Measurements from ENCODE around the gene FBXL15.

Gene FBXL15

DNA sequence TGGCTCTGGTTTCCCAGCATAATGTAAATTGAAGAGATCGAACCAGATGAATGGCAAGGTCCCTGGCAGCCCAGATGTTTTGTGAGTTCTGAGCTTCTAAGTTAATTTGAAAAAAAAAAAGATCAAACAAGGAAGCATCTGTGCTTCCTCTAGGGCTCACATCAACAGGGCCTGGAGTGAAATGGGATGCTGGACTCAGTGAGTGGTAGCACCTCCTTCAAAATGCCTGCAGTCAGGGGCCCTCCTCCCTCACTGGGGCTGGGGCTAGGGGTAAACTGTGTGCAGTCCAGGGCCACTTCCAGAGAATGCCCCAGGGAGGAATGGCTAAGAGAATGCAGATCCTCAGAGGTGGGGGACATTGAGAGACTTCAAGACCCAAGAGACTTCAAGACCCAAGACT lies 17.7 kb downstream of the FBXL15 start:
- Histone ChIP-seq H3K36me3 (ENCODE audit: control insufficient read depth in 1 of 2, insufficient read depth in 2 of 2, low read length in 2 of 2) (no peaks in the 10 kb centered on the region), H3K79me1 (ENCODE audit: low read length) (no peaks in the 10 kb centered on the region), H2BK5ac (ENCODE audit: low read depth, low read length, poor library complexity) (no peak overlapping the region), H3K18ac (ENCODE audit: low read length) (no peak overlapping the region), H3K4me3 (ENCODE audit: low read depth, low read length) (no peak overlapping the region), H4K91ac (ENCODE audit: low read depth, low read length) (no peak overlapping the region), H2AK5ac (ENCODE audit: low read length) (no peak overlapping the region), H2BK120ac (ENCODE audit: insufficient read depth, low read length, poor library complexity) (no peak overlapping the region), H2AFZ (ENCODE audit: insufficient read depth, low read length, poor library complexity) (no peak overlapping the region), H3K9ac (ENCODE audit: low read length) (no peak overlapping the region), H3K4ac (ENCODE audit: low read depth, low read length) (no peak overlapping the region), H3K9me3 (ENCODE audit: insufficient read depth, low read depth, low read length) (no peaks in the 10 kb centered on the region), H4K12ac (ENCODE audit: low read depth, low read length) (no peak overlapping the region), H3K27ac (ENCODE audit: low read depth, low read length) (no peak overlapping the region), H3K27me3 (ENCODE audit: insufficient read depth, low read length) (no peaks in the 10 kb centered on the region), H3K79me2 (ENCODE audit: control insufficient read depth, insufficient read depth, low read length, poor library complexity) (no peaks in the 10 kb centered on the region), H3K4me1 (ENCODE audit: control insufficient read depth in 1 of 2, insufficient read depth in 2 of 2, low read length in 2 of 2) (peaks cover 7 to 14% of the 10 kb centered on the region in 2 experiments), H3K23ac (ENCODE audit: low read length) (no peak overlapping the region), H2BK12ac (ENCODE audit: low read length) (no peak overlapping the region), H3K4me2 (ENCODE audit: low read length) (no peak overlapping the region), H4K8ac (ENCODE audit: low read depth, low read length) (no peak overlapping the region), H3K14ac (ENCODE audit: low read length) (no peak overlapping the region)
- WGBS (ENCODE audit: extremely low coverage, insufficient coverage, insufficient read length), result no CpG with 5 or more reads among the region's 1 CpG
- no peak for DNase-seq

DNA sequence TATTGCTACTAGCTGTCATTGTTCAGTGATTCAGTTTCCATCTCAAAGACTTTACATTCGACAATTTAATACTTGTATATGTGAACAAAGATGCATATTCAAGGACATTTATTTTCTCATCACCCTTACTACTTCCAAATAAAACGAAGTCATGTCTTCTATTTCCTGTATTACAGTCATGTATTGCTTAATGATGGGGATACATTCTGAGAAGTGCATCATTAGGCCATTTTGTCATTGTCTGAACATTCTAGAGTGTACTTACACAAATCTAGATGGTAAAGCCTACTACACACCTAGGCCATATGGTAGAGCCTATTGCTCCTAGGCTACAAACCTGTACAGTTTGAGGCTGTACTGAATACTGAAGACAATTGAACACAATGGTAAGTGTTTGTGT lies 24.2 kb downstream of the FBXL15 start:
- Histone ChIP-seq H3K14ac (ENCODE audit: low read length) (no peak overlapping the region), H2AK5ac (ENCODE audit: low read length) (no peak overlapping the region), H2BK120ac (ENCODE audit: insufficient read depth, low read length, poor library complexity) (no peak overlapping the region), H3K9ac (ENCODE audit: low read length) (no peak overlapping the region), H3K18ac (ENCODE audit: low read length) (no peak overlapping the region), H3K4me1 (ENCODE audit: control insufficient read depth in 1 of 2, insufficient read depth in 2 of 2, low read length in 2 of 2) (peaks cover 3% of the 10 kb centered on the region in 2 experiments), H3K4me3 (ENCODE audit: low read depth, low read length) (no peak overlapping the region), H2AFZ (ENCODE audit: insufficient read depth, low read length, poor library complexity) (no peak overlapping the region), H3K36me3 (ENCODE audit: control insufficient read depth in 1 of 2, insufficient read depth in 2 of 2, low read length in 2 of 2) (no peaks in the 10 kb centered on the region), H3K27me3 (ENCODE audit: insufficient read depth, low read length) (no peaks in the 10 kb centered on the region), H2BK12ac (ENCODE audit: low read length) (no peak overlapping the region), H2BK5ac (ENCODE audit: low read depth, low read length, poor library complexity) (no peak overlapping the region), H3K79me2 (ENCODE audit: control insufficient read depth, insufficient read depth, low read length, poor library complexity) (peaks cover 2% of the 10 kb centered on the region), H3K4ac (ENCODE audit: low read depth, low read length) (no peak overlapping the region), H4K8ac (ENCODE audit: low read depth, low read length) (no peak overlapping the region), H4K12ac (ENCODE audit: low read depth, low read length) (no peak overlapping the region), H3K27ac (ENCODE audit: low read depth, low read length) (no peak overlapping the region), H3K79me1 (ENCODE audit: low read length) (peaks cover 5% of the 10 kb centered on the region), H4K91ac (ENCODE audit: low read depth, low read length) (no peak overlapping the region), H3K4me2 (ENCODE audit: low read length) (no peak overlapping the region), H3K23ac (ENCODE audit: low read length) (no peak overlapping the region), H3K9me3 (ENCODE audit: insufficient read depth, low read depth, low read length) (no peaks in the 10 kb centered on the region)
- no CpG with 5 or more reads among the region's 2 CpGs for WGBS (ENCODE audit: extremely low coverage, insufficient coverage, insufficient read length)
- no peak for DNase-seq

DNA sequence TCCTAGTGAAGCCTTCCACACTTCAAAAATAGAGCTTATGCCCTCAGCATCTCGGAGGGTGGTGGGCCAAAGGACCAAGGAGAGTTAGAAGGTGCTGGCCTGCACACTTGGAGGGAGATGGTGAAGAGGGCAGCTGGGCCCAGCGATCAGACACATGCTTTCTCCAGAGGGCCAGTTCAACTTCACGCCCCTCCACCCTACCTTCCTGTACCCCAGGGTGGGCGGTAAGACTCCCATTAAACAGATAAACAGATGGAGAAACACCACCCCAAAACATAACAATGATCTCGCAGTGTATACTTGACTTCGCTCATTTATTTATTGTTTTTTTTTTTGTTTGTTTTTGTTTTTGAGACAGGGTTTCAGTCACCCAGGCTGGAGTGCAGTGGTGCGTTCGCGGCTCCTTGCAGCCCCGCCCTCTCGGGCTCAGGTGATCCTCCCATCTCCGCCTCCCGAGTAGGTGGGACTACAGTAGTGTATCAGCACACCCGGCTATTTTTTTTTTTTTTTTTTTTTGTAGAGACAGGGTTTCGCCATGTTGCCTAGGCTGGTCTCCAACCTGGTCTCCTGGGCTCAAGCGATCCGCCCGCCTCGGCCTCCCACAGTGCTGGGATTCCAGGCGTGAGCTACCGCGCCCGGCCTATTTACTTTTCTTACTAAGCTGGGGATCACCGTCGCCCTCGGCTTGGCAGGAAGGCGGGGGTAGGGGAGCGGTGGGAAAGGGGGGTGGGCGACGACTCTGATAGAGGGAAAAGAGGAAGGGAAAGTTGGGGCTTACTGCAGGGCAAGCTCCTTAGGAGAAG lies 28.9 kb downstream of the FBXL15 start:
- Histone ChIP-seq H2AK5ac (ENCODE audit: low read length) (peak overlapping the region; percentile 67), H3K9me3 (ENCODE audit: insufficient read depth, low read depth, low read length) (no peaks in the 10 kb centered on the region), H2BK12ac (ENCODE audit: low read length) (peak overlapping the region; percentile 89), H2AFZ (ENCODE audit: insufficient read depth, low read length, poor library complexity) (peak overlapping the region; percentile 72), H3K79me1 (ENCODE audit: low read length) (peaks cover 22% of the 10 kb centered on the region), H3K27me3 (ENCODE audit: insufficient read depth, low read length) (no peaks in the 10 kb centered on the region), H3K4me3 (ENCODE audit: low read depth, low read length) (peak overlapping the region; percentile 79), H3K23ac (ENCODE audit: low read length) (no peak overlapping the region), H2BK120ac (ENCODE audit: insufficient read depth, low read length, poor library complexity) (peak overlapping the region; percentile 56), H4K91ac (ENCODE audit: low read depth, low read length) (peak overlapping the region; percentile 88), H3K27ac (ENCODE audit: low read depth, low read length) (peak overlapping the region; percentile 60), H2BK5ac (ENCODE audit: low read depth, low read length, poor library complexity) (peak overlapping the region; percentile 71), H3K9ac (ENCODE audit: low read length) (peak overlapping the region; percentile 91), H3K14ac (ENCODE audit: low read length) (peak overlapping the region; percentile 87), H4K12ac (ENCODE audit: low read depth, low read length) (peak overlapping the region; percentile 83), H3K4me2 (ENCODE audit: low read length) (peak overlapping the region; percentile 93), H3K4ac (ENCODE audit: low read depth, low read length) (peak overlapping the region; percentile 13), H3K36me3 (ENCODE audit: control insufficient read depth in 1 of 2, insufficient read depth in 2 of 2, low read length in 2 of 2) (peaks cover 2 to 3% of the 10 kb centered on the region in 2 experiments), H4K8ac (ENCODE audit: low read depth, low read length) (peak overlapping the region; percentile 93), H3K79me2 (ENCODE audit: control insufficient read depth, insufficient read depth, low read length, poor library complexity) (peaks cover 11% of the 10 kb centered on the region), H3K18ac (ENCODE audit: low read length) (peak overlapping the region; percentile 48), H3K4me1 (ENCODE audit: control insufficient read depth in 1 of 2, insufficient read depth in 2 of 2, low read length in 2 of 2) (peaks cover 7 to 16% of the 10 kb centered on the region in 2 experiments)
- peak; percentile 78 to 87 for DNase-seq
- no CpG with 5 or more reads among the region's 30 CpGs for WGBS (ENCODE audit: extremely low coverage, insufficient coverage, insufficient read length)

DNA sequence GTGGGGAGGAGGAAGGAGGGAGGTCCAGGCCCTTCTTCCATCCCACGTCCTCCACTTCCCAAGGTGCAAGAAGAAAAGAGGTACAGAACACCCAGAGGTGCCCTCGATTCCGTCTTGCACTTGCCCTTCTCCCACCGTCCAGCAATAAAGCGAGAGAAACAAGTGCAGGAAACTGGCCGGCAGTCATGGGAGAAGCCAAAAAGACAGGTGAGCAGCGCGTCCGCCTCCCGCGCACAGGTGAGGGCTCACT lies 29.4 kb downstream of the FBXL15 start:
- WGBS (ENCODE audit: extremely low coverage, insufficient coverage, insufficient read length), result no CpG with 5 or more reads among the region's 11 CpGs
- H4K12ac ChIP-seq (ENCODE audit: low read depth, low read length), result peak overlapping the region; percentile 40
- peak overlapping the region; percentile 87 for H3K14ac ChIP-seq (ENCODE audit: low read length)
- H3K79me2 ChIP-seq (ENCODE audit: control insufficient read depth, insufficient read depth, low read length, poor library complexity), result peaks cover 11% of the 10 kb centered on the region
- H2BK5ac ChIP-seq (ENCODE audit: low read depth, low read length, poor library complexity), result peak overlapping the region; percentile 70
- peak overlapping the region; percentile 9 for H3K4ac ChIP-seq (ENCODE audit: low read depth, low read length)
- H3K9me3 ChIP-seq (ENCODE audit: insufficient read depth, low read depth, low read length), result no peaks in the 10 kb centered on the region
- peak overlapping the region; percentile 88 for H4K8ac ChIP-seq (ENCODE audit: low read depth, low read length)
- peaks cover 7 to 16% of the 10 kb centered on the region in 2 experiments for H3K4me1 ChIP-seq (ENCODE audit: control insufficient read depth in 1 of 2, insufficient read depth in 2 of 2, low read length in 2 of 2)
- H3K36me3 ChIP-seq (ENCODE audit: control insufficient read depth in 1 of 2, insufficient read depth in 2 of 2, low read length in 2 of 2), result peaks cover 2 to 3% of the 10 kb centered on the region in 2 experiments
- H3K27ac ChIP-seq (ENCODE audit: low read depth, low read length), result peak overlapping the region; percentile 60
- H3K4me2 ChIP-seq (ENCODE audit: low read length), result peak overlapping the region; percentile 93
- peak overlapping the region; percentile 88 for H4K91ac ChIP-seq (ENCODE audit: low read depth, low read length)
- H3K4me3 ChIP-seq (ENCODE audit: low read depth, low read length), result peak overlapping the region; percentile 79
- peaks cover 22% of the 10 kb centered on the region for H3K79me1 ChIP-seq (ENCODE audit: low read length)
- H2AFZ ChIP-seq (ENCODE audit: insufficient read depth, low read length, poor library complexity), result peak overlapping the region; percentile 61
- peak overlapping the region; percentile 48 for H3K18ac ChIP-seq (ENCODE audit: low read length)
- H3K9ac ChIP-seq (ENCODE audit: low read length), result peak overlapping the region; percentile 91
- H2BK120ac ChIP-seq (ENCODE audit: insufficient read depth, low read length, poor library complexity), result peak overlapping the region; percentile 35
- peak overlapping the region; percentile 16 for H2AK5ac ChIP-seq (ENCODE audit: low read length)
- H3K23ac ChIP-seq (ENCODE audit: low read length), result no peak overlapping the region
- no peaks in the 10 kb centered on the region for H3K27me3 ChIP-seq (ENCODE audit: insufficient read depth, low read length)
- no peak overlapping the region for H2BK12ac ChIP-seq (ENCODE audit: low read length)
- no peak for DNase-seq

Measured in trophoblast cell (in vitro differentiated cells and primary cell).